ENCODE data around the gene RADIL. TPM values are rescaled to one million over a fixed set of nuclear protein-coding genes. Genes with fewer than 3 reads are reported as not detected.

Gene RADIL
- total and polyA plus RNA-seq, 2 of the 13 experiments (the other 11 are each of a cell fraction or from before 2014, with no cell fraction given) = 0.05 to 0.09 TPM

GRCh38 chr7:4749363-4749762, 134.2 kb downstream of the RADIL start:
- ChIA-PET CTCF (ENCODE audit: low intra/inter-chr PET ratio, low total read pairs) (no interaction called here), POLR2A (interaction anchor here (0.9 kb wide), 1 partner anchor 26 kb away, joined by 3 read pairs; the partner anchor contains the start of gene AP5Z1)
- TF ChIP-seq ZNF660 (CRISPR knock-in tag; IDR thresholded peaks at IDR 0.05; ENCODE audit: borderline replicate concordance, low read depth) (no peak), FOXK2 (IDR thresholded peaks at IDR 0.05) (no peak), ZFP1 (CRISPR knock-in tag; IDR thresholded peaks at IDR 0.05) (no peak), CREM (IDR thresholded peaks at IDR 0.05) (no peak), CREM (CRISPR knock-in tag; IDR thresholded peaks at IDR 0.05) (no peak), NFRKB (IDR thresholded peaks at IDR 0.05) (no peak), ASH2L (IDR thresholded peaks at IDR 0.05; ENCODE audit: insufficient read length, low read depth, low read length) (no peak), SRF (IDR thresholded peaks at IDR 0.05; ENCODE audit: low read depth, low read length) (no peak), RARG (CRISPR knock-in tag; IDR thresholded peaks at IDR 0.05; ENCODE audit: low read depth) (no peak), KDM6A (CRISPR knock-in tag; IDR thresholded peaks at IDR 0.05; ENCODE audit: low read depth) (no peak), RAD51 (IDR thresholded peaks at IDR 0.05; ENCODE audit: borderline replicate concordance) (no peak), ZNF792 (CRISPR knock-in tag; IDR thresholded peaks at IDR 0.05) (no peak), HOXA9 (CRISPR knock-in tag; IDR thresholded peaks at IDR 0.05; ENCODE audit: borderline replicate concordance) (no peak), ZNF546 (CRISPR knock-in tag; conservative IDR thresholded peaks at IDR 0.05) (no peak), NCOA2 (CRISPR knock-in tag; IDR thresholded peaks at IDR 0.05) (no peak), ONECUT2 (CRISPR knock-in tag; IDR thresholded peaks at IDR 0.05) (no peak), BATF2 (CRISPR knock-in tag; IDR thresholded peaks at IDR 0.05) (no peak), ZNF343 (CRISPR knock-in tag; IDR thresholded peaks at IDR 0.05) (no peak)
- in situ Hi-C loops (cut with HindIII; ENCODE audit: extremely low pct_ligation_motif_present, low pct_unique_long_range_greater_than_20kb) (no loop called here), intact Hi-C loops (cut with micrococcal nuclease; ENCODE audit: unreplicated experiment) (no loop called here)
- H3K27me3 ChIP-seq (ENCODE audit: control insufficient read depth in 1 of 2, insufficient read depth in 2 of 2, low read length in 2 of 2) = no peaks in the 10 kb centered on the region
- no peak overlapping the region for H3K4me2 ChIP-seq (ENCODE audit: low read depth, low read length)
- WGBS (ENCODE audit: low lambda C conversion rate) = 96% methylated on average over 11 of the region's 14 CpGs
- peaks cover 17 to 53% of the 10 kb centered on the region in 2 experiments; a peak in 4 of 5 replicates for H3K36me3 ChIP-seq (replicated peaks in 1 of 2; ENCODE audit: control insufficient read depth in 1 of 2, insufficient read depth in 2 of 2, low read length in 2 of 2)
- H3K27ac ChIP-seq (ENCODE audit: extremely low read length, insufficient read depth, low read length) = no peak overlapping the region
- H3K9me3 ChIP-seq (ENCODE audit: low read length) = no peaks in the 10 kb centered on the region
- ATAC-seq (no peak), FAIRE-seq (no peak), DNase-seq (ENCODE audit: low spot score) (no peak)
- peaks cover 30% of the 10 kb centered on the region for H3K79me2 ChIP-seq (ENCODE audit: insufficient read depth, low read length)
- peaks cover 30% of the 10 kb centered on the region for H3K4me1 ChIP-seq (ENCODE audit: insufficient read depth, low read length)
- H2AFZ ChIP-seq (ENCODE audit: low read length) = no peak overlapping the region
- no peak overlapping the region for H3K9ac ChIP-seq (ENCODE audit: insufficient read depth, low read depth, low read length)
- no peak overlapping the region for H3K4me3 ChIP-seq (replicated peaks in 1 of 3; ENCODE audit: insufficient read depth in 1 of 3, low read depth in 2 of 3, low read length in 3 of 3)
- BruUV-seq (replicated peaks) = no TSS peak
- peaks cover 16% of the 10 kb centered on the region; the same call in 1 of the 2 replicates for H4K20me1 ChIP-seq (ENCODE audit: insufficient read depth, low read length)

Small RNA genes within 50 kb of the gene (microRNA-seq; reads per million reads assigned to microRNA genes)
- gene MIR4656 = not detected

Small RNA genes within 50 kb of the gene (small RNA-seq; reads per million reads assigned to genes)
- 0 reads per million in 3 experiments for gene MIR4656 (ENCODE audit: insufficient read depth in 2 of 3, insufficient read length in 3 of 3, low read depth in 2 of 3, low replicate concordance in 1 of 3)
- 0 reads per million in 3 experiments for gene RF00019 (ENCODE audit: insufficient read depth in 2 of 3, insufficient read length in 3 of 3, low read depth in 2 of 3, low replicate concordance in 1 of 3)

Other genes starting within 250 kb of the RADIL start
- 8.8 and 9.7 TPM in 2 replicates for gene FOXK1, start 201.4 kb downstream of the RADIL start, total RNA-seq (2016; rRNA removed; fragmentation: Illumina TruSeq; extraction: Trizol)
- gene FOXK1, start 201.4 kb downstream of the RADIL start, polyA plus RNA-seq (2011; rRNA removed) = 4.6 and 4.7 TPM in 2 replicates
- gene AP5Z1, start 108.1 kb downstream of the RADIL start, total RNA-seq (2016; rRNA removed; fragmentation: Illumina TruSeq; extraction: Trizol) = 7.4 and 15.1 TPM in 2 replicates
- gene AP5Z1, start 108.1 kb downstream of the RADIL start, polyA plus RNA-seq (2011; rRNA removed) = 9.3 and 16.0 TPM in 2 replicates
- gene PAPOLB, start 21.7 kb downstream of the RADIL start, total RNA-seq (2016; rRNA removed; fragmentation: Illumina TruSeq; extraction: Trizol) = not detected in 2 replicates
- gene PAPOLB, start 21.7 kb downstream of the RADIL start, polyA plus RNA-seq (2011; rRNA removed) = not detected in 2 replicates
- not detected in 2 replicates for gene MMD2, start 75.5 kb upstream of the RADIL start, total RNA-seq (2016; rRNA removed; fragmentation: Illumina TruSeq; extraction: Trizol)
- not detected in 2 replicates for gene MMD2, start 75.5 kb upstream of the RADIL start, polyA plus RNA-seq (2011; rRNA removed)
- gene RBAK, start 162.1 kb upstream of the RADIL start, total RNA-seq (2016; rRNA removed; fragmentation: Illumina TruSeq; extraction: Trizol) = 11.8 and 14.9 TPM in 2 replicates
- gene RBAK, start 162.1 kb upstream of the RADIL start, polyA plus RNA-seq (2011; rRNA removed) = 4.2 and 4.4 TPM in 2 replicates